ENCODE data around the gene EPHA6.

The EPHA6 gene

DNA sequence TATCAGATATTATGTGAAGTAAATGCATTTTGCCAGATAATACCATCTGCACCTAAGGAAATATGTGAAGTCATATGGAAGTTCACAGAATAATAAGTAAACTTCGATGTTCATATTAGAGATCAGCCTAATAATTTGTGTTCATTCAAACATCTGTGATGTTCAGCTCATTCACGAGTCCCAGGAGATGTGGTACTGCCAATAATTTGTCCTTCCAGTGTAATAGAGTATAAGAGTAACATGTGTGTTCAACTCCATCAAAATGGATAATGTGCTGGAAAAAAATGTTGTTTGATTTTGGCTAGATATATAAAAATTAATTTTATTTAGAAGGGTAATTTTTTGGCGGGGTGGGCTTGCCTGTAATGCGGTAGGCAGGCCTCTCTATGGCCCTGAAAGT, 874.7 kb downstream of the EPHA6 start:
- Histone ChIP-seq H3K4me3 (ENCODE audit: insufficient read depth in 1 of 2, low read depth in 1 of 2, low read length in 2 of 2) (no peak overlapping the region), H2BK12ac (ENCODE audit: low read length in 2 of 2) (no peak overlapping the region), H2BK5ac (ENCODE audit: low read depth, low read length, poor library complexity, severe bottlenecking) (no peak overlapping the region), H3K18ac (ENCODE audit: low read depth in 1 of 2, low read length in 2 of 2) (no peak overlapping the region), H3K4me2 (ENCODE audit: low read length, poor library complexity, severe bottlenecking) (no peak overlapping the region), H3K14ac (ENCODE audit: low read length in 2 of 2) (no peak overlapping the region), H3K23ac (ENCODE audit: low read length in 2 of 2) (no peak overlapping the region), H3K9me3 (ENCODE audit: control insufficient read depth, low read length) (no peaks in the 10 kb centered on the region), H3K79me1 (replicated peaks; ENCODE audit: low read length, poor library complexity, severe bottlenecking) (no peaks in the 10 kb centered on the region), H2BK120ac (ENCODE audit: low read depth, low read length) (no peak overlapping the region), H2BK15ac (ENCODE audit: low read depth, poor library complexity, severe bottlenecking) (no peak overlapping the region), H3K36me3 (ENCODE audit: control insufficient read depth in 1 of 2, insufficient read depth in 2 of 2, low read depth in 1 of 2, low read length in 2 of 2) (no peaks in the 10 kb centered on the region), H4K8ac (ENCODE audit: low read length) (no peak overlapping the region), H3K27ac (ENCODE audit: low read length, poor library complexity, severe bottlenecking) (no peak overlapping the region), H3K9ac (ENCODE audit: low read length) (no peak overlapping the region), H3K4ac (ENCODE audit: low read depth in 1 of 2, low read length in 2 of 2) (no peak overlapping the region), H4K91ac (ENCODE audit: low read length) (no peak overlapping the region), H3K4me1 (ENCODE audit: control insufficient read depth, insufficient read depth, low read depth, low read length) (peaks cover 2% of the 10 kb centered on the region), H2AK5ac (ENCODE audit: low read length, severe bottlenecking) (no peak overlapping the region), H2AFZ (ENCODE audit: low read depth, low read length) (no peak overlapping the region), H3K27me3 (ENCODE audit: control insufficient read depth in 1 of 2, insufficient read depth in 1 of 2, low read length in 2 of 2) (no peaks in the 10 kb centered on the region)
- WGBS: 95% methylated on average over 3 of the region's 4 CpGs
- DNase-seq: no peak

DNA sequence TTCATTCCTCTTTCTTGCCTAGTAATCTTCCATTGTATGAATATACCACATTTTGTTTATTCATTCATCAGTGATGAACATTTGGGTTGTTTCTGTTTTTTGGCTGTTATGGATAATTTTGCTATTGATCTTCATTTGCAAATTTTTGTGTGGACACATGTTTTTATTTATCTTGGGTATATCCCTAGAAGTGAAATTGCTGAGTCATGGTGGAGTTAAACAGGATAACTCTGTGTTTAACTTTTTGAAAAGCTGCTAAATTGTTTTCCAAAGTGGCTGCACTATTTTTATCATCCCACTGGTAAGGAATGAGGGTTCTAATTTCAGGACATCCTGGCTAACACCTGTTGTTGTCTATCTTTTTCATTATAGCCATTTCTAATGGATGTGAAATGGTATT, 875.6 kb downstream of the EPHA6 start:
- Histone ChIP-seq H3K18ac (ENCODE audit: low read depth in 1 of 2, low read length in 2 of 2) (no peak overlapping the region), H3K4me3 (ENCODE audit: insufficient read depth in 1 of 2, low read depth in 1 of 2, low read length in 2 of 2) (no peak overlapping the region), H3K4ac (ENCODE audit: low read depth in 1 of 2, low read length in 2 of 2) (no peak overlapping the region), H4K8ac (ENCODE audit: low read length) (no peak overlapping the region), H3K36me3 (ENCODE audit: control insufficient read depth in 1 of 2, insufficient read depth in 2 of 2, low read depth in 1 of 2, low read length in 2 of 2) (no peaks in the 10 kb centered on the region), H4K91ac (ENCODE audit: low read length) (no peak overlapping the region), H3K27me3 (ENCODE audit: control insufficient read depth in 1 of 2, insufficient read depth in 1 of 2, low read length in 2 of 2) (no peaks in the 10 kb centered on the region), H3K14ac (ENCODE audit: low read length in 2 of 2) (no peak overlapping the region), H2BK5ac (ENCODE audit: low read depth, low read length, poor library complexity, severe bottlenecking) (no peak overlapping the region), H3K23ac (ENCODE audit: low read length in 2 of 2) (no peak overlapping the region), H3K9me3 (ENCODE audit: control insufficient read depth, low read length) (no peaks in the 10 kb centered on the region), H2BK12ac (ENCODE audit: low read length in 2 of 2) (no peak overlapping the region), H3K79me1 (replicated peaks; ENCODE audit: low read length, poor library complexity, severe bottlenecking) (no peaks in the 10 kb centered on the region), H2AK5ac (ENCODE audit: low read length, severe bottlenecking) (no peak overlapping the region), H3K9ac (ENCODE audit: low read length) (no peak overlapping the region), H2BK120ac (ENCODE audit: low read depth, low read length) (no peak overlapping the region), H3K4me2 (ENCODE audit: low read length, poor library complexity, severe bottlenecking) (no peak overlapping the region), H2AFZ (ENCODE audit: low read depth, low read length) (no peak overlapping the region), H2BK15ac (ENCODE audit: low read depth, poor library complexity, severe bottlenecking) (no peak overlapping the region), H3K27ac (ENCODE audit: low read length, poor library complexity, severe bottlenecking) (no peak overlapping the region), H3K4me1 (ENCODE audit: control insufficient read depth, insufficient read depth, low read depth, low read length) (peaks cover 2% of the 10 kb centered on the region)
- DNase-seq: no peak

DNA sequence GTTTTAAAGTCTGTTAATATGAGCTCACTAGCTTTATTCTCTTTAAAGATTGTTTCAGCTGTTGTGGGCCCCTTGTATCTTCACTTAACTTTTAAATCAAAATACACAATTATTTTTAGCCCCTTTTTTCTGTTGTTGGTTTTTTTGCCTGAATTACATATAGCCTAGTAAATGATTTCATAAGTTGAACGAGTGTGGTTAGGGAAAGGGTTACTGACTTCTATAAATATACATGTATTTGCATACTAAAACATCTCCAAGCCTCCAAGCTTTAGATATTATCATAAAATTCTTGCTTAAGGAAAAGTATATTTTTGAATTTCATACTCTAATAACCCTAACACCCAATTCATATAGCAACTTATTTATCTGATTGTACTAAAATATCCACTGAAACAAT, 877.0 kb downstream of the EPHA6 start:
- no peak overlapping the region for H2BK12ac ChIP-seq (ENCODE audit: low read length in 2 of 2)
- H3K27ac ChIP-seq (ENCODE audit: low read length, poor library complexity, severe bottlenecking): no peak overlapping the region
- H3K79me1 ChIP-seq (replicated peaks; ENCODE audit: low read length, poor library complexity, severe bottlenecking): no peaks in the 10 kb centered on the region
- H3K18ac ChIP-seq (ENCODE audit: low read depth in 1 of 2, low read length in 2 of 2): no peak overlapping the region
- WGBS: no CpG with 5 or more reads among the region's 1 CpG
- no peak overlapping the region for H2BK5ac ChIP-seq (ENCODE audit: low read depth, low read length, poor library complexity, severe bottlenecking)
- H3K27me3 ChIP-seq (ENCODE audit: control insufficient read depth in 1 of 2, insufficient read depth in 1 of 2, low read length in 2 of 2): no peaks in the 10 kb centered on the region
- no peak overlapping the region for H4K91ac ChIP-seq (ENCODE audit: low read length)
- no peak overlapping the region for H3K14ac ChIP-seq (ENCODE audit: low read length in 2 of 2)
- no peaks in the 10 kb centered on the region for H3K36me3 ChIP-seq (ENCODE audit: control insufficient read depth in 1 of 2, insufficient read depth in 2 of 2, low read depth in 1 of 2, low read length in 2 of 2)
- H2BK120ac ChIP-seq (ENCODE audit: low read depth, low read length): no peak overlapping the region
- no peak overlapping the region for H3K4me2 ChIP-seq (ENCODE audit: low read length, poor library complexity, severe bottlenecking)
- H2AK5ac ChIP-seq (ENCODE audit: low read length, severe bottlenecking): no peak overlapping the region
- H2AFZ ChIP-seq (ENCODE audit: low read depth, low read length): no peak overlapping the region
- H2BK15ac ChIP-seq (ENCODE audit: low read depth, poor library complexity, severe bottlenecking): no peak overlapping the region
- no peak overlapping the region for H4K8ac ChIP-seq (ENCODE audit: low read length)
- no peak overlapping the region for H3K9ac ChIP-seq (ENCODE audit: low read length)
- DNase-seq: no peak
- H3K4me3 ChIP-seq (ENCODE audit: insufficient read depth in 1 of 2, low read depth in 1 of 2, low read length in 2 of 2): no peak overlapping the region
- H3K4ac ChIP-seq (ENCODE audit: low read depth in 1 of 2, low read length in 2 of 2): no peak overlapping the region
- peaks cover 2% of the 10 kb centered on the region for H3K4me1 ChIP-seq (ENCODE audit: control insufficient read depth, insufficient read depth, low read depth, low read length)
- H3K23ac ChIP-seq (ENCODE audit: low read length in 2 of 2): no peak overlapping the region
- H3K9me3 ChIP-seq (ENCODE audit: control insufficient read depth, low read length): no peaks in the 10 kb centered on the region

DNA sequence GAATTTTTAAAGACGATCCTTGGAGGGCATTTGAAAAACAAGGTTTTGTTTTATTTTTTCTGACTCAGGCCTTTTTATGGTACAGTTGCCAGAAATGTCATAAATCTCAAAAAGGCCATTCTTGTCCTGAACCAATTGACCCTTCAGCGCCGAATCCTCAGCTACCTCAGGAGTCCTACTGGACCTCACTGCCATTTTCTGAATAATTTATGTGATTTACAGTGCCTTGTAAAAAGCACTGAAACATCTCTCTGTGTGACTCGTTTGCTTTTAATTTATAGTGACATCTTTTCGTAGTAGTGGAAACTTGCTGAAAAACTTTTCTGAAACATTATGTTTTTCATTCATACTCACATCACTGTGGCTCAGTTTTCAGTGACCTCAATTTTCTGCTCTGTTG, 878.0 kb downstream of the EPHA6 start:
- Histone ChIP-seq H3K4me2 (ENCODE audit: low read length, poor library complexity, severe bottlenecking) (no peak overlapping the region), H3K79me1 (replicated peaks; ENCODE audit: low read length, poor library complexity, severe bottlenecking) (no peaks in the 10 kb centered on the region), H3K4me3 (ENCODE audit: insufficient read depth in 1 of 2, low read depth in 1 of 2, low read length in 2 of 2) (no peak overlapping the region), H3K36me3 (ENCODE audit: control insufficient read depth in 1 of 2, insufficient read depth in 2 of 2, low read depth in 1 of 2, low read length in 2 of 2) (no peaks in the 10 kb centered on the region), H4K91ac (ENCODE audit: low read length) (no peak overlapping the region), H2BK120ac (ENCODE audit: low read depth, low read length) (no peak overlapping the region), H3K14ac (ENCODE audit: low read length in 2 of 2) (no peak overlapping the region), H4K8ac (ENCODE audit: low read length) (no peak overlapping the region), H2BK12ac (ENCODE audit: low read length in 2 of 2) (no peak overlapping the region), H3K4me1 (ENCODE audit: control insufficient read depth, insufficient read depth, low read depth, low read length) (peaks cover 2% of the 10 kb centered on the region), H2AFZ (ENCODE audit: low read depth, low read length) (no peak overlapping the region), H3K27ac (ENCODE audit: low read length, poor library complexity, severe bottlenecking) (no peak overlapping the region), H2BK5ac (ENCODE audit: low read depth, low read length, poor library complexity, severe bottlenecking) (no peak overlapping the region), H2AK5ac (ENCODE audit: low read length, severe bottlenecking) (no peak overlapping the region), H3K9me3 (ENCODE audit: control insufficient read depth, low read length) (no peaks in the 10 kb centered on the region), H3K23ac (ENCODE audit: low read length in 2 of 2) (no peak overlapping the region), H3K18ac (ENCODE audit: low read depth in 1 of 2, low read length in 2 of 2) (no peak overlapping the region), H3K4ac (ENCODE audit: low read depth in 1 of 2, low read length in 2 of 2) (no peak overlapping the region), H2BK15ac (ENCODE audit: low read depth, poor library complexity, severe bottlenecking) (no peak overlapping the region), H3K9ac (ENCODE audit: low read length) (no peak overlapping the region), H3K27me3 (ENCODE audit: control insufficient read depth in 1 of 2, insufficient read depth in 1 of 2, low read length in 2 of 2) (no peaks in the 10 kb centered on the region)
- DNase-seq: no peak
- WGBS: 47% methylated on average over 3 of the region's 5 CpGs
